Limb (tissue), 2 donors: Measurements from ENCODE around the gene KLHL25.

Experiments
- DNase-seq, 2 donors: peaks; one replicate each; pipeline ENCODE4 v3.0.0-alpha.2; 2016; ENCODE audit errors: extremely low spot score in 2 of 2

KLHL25 gene

GRCh38 chr15:85760531-85761371 is 34.0 kb downstream of the KLHL25 start:
- no peak for DNase-seq

- DNase-seq = no peak
These were observed 34.7 kb downstream of the KLHL25 start for GRCh38 chr15:85760049-85760448.

GRCh38 chr15:85759376-85759775 is 35.3 kb downstream of the KLHL25 start:
- DNase-seq = no peak

GRCh38 chr15:85758655-85758978 is 36.1 kb downstream of the KLHL25 start:
- DNase-seq = no peak

GRCh38 chr15:85757939-85758654 is 36.6 kb downstream of the KLHL25 start:
- DNase-seq = no peak

GRCh38 chr15:85757073-85757938 is 37.4 kb downstream of the KLHL25 start:
- no peak for DNase-seq

GRCh38 chr15:85756411-85757072 is 38.2 kb downstream of the KLHL25 start:
- no peak for DNase-seq

- DNase-seq = no peak
These were observed 38.8 kb downstream of the KLHL25 start for GRCh38 chr15:85755942-85756341.

GRCh38 chr15:85755471-85755870 is 39.3 kb downstream of the KLHL25 start:
- DNase-seq = no peak

GRCh38 chr15:85754989-85755388 is 39.7 kb downstream of the KLHL25 start:
- peak in 1 of 2 donors; percentile 62 for DNase-seq

GRCh38 chr15:85753791-85754452 is 40.8 kb downstream of the KLHL25 start:
- no peak for DNase-seq

GRCh38 chr15:85753261-85753660 is 41.5 kb downstream of the KLHL25 start:
- no peak for DNase-seq

- no peak for DNase-seq
These were observed 42.2 kb downstream of the KLHL25 start for GRCh38 chr15:85752491-85752961.

GRCh38 chr15:85752124-85752475 is 42.6 kb downstream of the KLHL25 start:
- no peak for DNase-seq

- DNase-seq = peak; percentile 17 to 65
These were observed 43.2 kb downstream of the KLHL25 start for GRCh38 chr15:85751291-85752123.

GRCh38 chr15:85750319-85751290 is 44.1 kb downstream of the KLHL25 start:
- DNase-seq = peak; percentile 72 to 75

- DNase-seq = peak; percentile 64 to 68
These were observed 45.2 kb downstream of the KLHL25 start for GRCh38 chr15:85749261-85750151.

GRCh38 chr15:85748729-85749128 is 46.0 kb downstream of the KLHL25 start:
- peak in 1 of 2 donors; percentile 32 for DNase-seq
